Measurements from ENCODE around the gene SMARCD3. TPM values are rescaled to one million over a fixed set of nuclear protein-coding genes. Genes with fewer than 3 reads are reported as not detected.

The SMARCD3 gene
- total and polyA plus RNA-seq, 4 donors = 1.8 to 5.6 (median 2.1) TPM

DNA sequence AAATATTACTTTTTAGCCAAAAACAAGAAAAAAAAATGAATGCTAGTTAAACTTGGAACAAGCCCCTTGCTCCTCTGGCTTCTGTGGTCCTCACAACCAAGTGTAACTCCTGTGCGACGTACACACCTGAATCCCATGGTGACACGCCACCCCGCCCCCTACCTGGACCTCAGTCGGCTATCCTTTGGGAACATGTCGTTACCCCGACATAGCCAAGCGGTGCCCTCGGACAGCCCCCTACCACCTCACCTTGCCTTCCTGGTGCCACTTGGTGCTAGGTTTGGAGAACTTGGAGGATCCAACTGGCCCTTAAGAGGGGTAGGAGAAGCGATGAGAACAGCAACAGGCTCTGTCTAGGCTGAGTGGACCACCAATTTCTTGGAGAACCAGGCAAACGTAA, 12.0 kb upstream of the SMARCD3 start:
- Histone ChIP-seq H3K4me1 (ENCODE audit: control insufficient read depth in 4 of 4, insufficient read depth in 4 of 4, low read length in 3 of 4) (no peaks in the 10 kb centered on the region), H3K27me3 (ENCODE audit: control insufficient read depth in 4 of 4, insufficient read depth in 4 of 4, low read length in 3 of 4) (peaks cover 0 to 5% (median 2%) of the 10 kb centered on the region in 4 donors), H3K36me3 (ENCODE audit: control insufficient read depth in 4 of 4, insufficient read depth in 3 of 4, low read depth in 1 of 4, low read length in 3 of 4) (no peaks in the 10 kb centered on the region), H3K9me3 (ENCODE audit: control insufficient read depth in 4 of 4, low read length in 3 of 4) (no peaks in the 10 kb centered on the region), H3K9ac (ENCODE audit: low read depth in 1 of 2, low read length in 2 of 2) (no peak overlapping the region), H3K4me3 (ENCODE audit: low read depth in 1 of 3, low read length in 3 of 3) (no peak overlapping the region), H3K27ac (ENCODE audit: low read depth in 1 of 2, low read length in 2 of 2) (no peak overlapping the region)
- WGBS = 87% methylated on average over 11 of the region's 11 CpGs
- DNase-seq (ENCODE audit: low spot score) = no peak
- TF ChIP-seq, protein P1, sequence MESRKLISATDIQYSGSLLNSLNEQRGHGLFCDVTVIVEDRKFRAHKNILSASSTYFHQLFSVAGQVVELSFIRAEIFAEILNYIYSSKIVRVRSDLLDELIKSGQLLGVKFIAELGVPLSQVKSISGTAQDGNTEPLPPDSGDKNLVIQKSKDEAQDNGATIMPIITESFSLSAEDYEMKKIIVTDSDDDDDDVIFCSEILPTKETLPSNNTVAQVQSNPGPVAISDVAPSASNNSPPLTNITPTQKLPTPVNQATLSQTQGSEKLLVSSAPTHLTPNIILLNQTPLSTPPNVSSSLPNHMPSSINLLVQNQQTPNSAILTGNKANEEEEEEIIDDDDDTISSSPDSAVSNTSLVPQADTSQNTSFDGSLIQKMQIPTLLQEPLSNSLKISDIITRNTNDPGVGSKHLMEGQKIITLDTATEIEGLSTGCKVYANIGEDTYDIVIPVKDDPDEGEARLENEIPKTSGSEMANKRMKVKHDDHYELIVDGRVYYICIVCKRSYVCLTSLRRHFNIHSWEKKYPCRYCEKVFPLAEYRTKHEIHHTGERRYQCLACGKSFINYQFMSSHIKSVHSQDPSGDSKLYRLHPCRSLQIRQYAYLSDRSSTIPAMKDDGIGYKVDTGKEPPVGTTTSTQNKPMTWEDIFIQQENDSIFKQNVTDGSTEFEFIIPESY (IDR thresholded peaks at IDR 0.05) = no peak
- no peak for TF ChIP-seq RXRA (IDR thresholded peaks at IDR 0.05)
- no peak for TF ChIP-seq FOXA2 (IDR thresholded peaks at IDR 0.05)
- TF ChIP-seq CTCF (IDR thresholded peaks at IDR 0.05; ENCODE audit: low read depth, low read length, missing input control) = no peak
- no peak for TF ChIP-seq GABPA (IDR thresholded peaks at IDR 0.05 in 1 of 2, conservative IDR thresholded peaks at IDR 0.05 in 1 of 2)
- TF ChIP-seq YY1 (IDR thresholded peaks at IDR 0.05) = no peak
- TF ChIP-seq FOXA1 (IDR thresholded peaks at IDR 0.05) = no peak
- no peak for TF ChIP-seq SP1 (IDR thresholded peaks at IDR 0.05)

DNA sequence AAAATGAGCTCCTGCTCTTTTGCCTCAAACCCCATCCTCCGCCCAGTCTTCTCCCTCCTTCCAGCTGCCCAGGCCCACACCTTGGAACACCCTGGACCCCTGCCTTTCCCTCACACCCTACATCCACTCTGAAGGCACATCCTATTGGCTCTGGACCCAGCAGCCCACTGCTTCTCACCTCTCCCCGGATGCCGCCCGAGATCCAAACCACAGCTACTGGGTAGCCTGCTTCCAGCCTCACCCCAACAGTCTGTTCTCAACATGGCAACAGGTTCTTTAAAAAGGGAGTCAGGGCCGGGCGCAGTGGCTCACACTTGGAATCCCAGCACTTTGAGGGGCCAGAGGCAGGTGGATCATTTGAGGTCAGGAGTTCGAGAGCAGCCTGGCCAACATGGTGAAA, 9.5 kb upstream of the SMARCD3 start:
- H3K4me3 ChIP-seq (ENCODE audit: low read depth in 1 of 3, low read length in 3 of 3) = no peak overlapping the region
- DNase-seq (ENCODE audit: low spot score) = no peak
- peaks cover 0 to 8% (median 2%) of the 10 kb centered on the region in 4 donors for H3K27me3 ChIP-seq (ENCODE audit: control insufficient read depth in 4 of 4, insufficient read depth in 4 of 4, low read length in 3 of 4)
- no peak overlapping the region for H3K27ac ChIP-seq (ENCODE audit: low read depth in 1 of 2, low read length in 2 of 2)
- no peaks in the 10 kb centered on the region for H3K36me3 ChIP-seq (ENCODE audit: control insufficient read depth in 4 of 4, insufficient read depth in 3 of 4, low read depth in 1 of 4, low read length in 3 of 4)
- no peaks in the 10 kb centered on the region for H3K4me1 ChIP-seq (ENCODE audit: control insufficient read depth in 4 of 4, insufficient read depth in 4 of 4, low read length in 3 of 4)
- TF ChIP-seq YY1 (IDR thresholded peaks at IDR 0.05) (no peak), SP1 (IDR thresholded peaks at IDR 0.05) (no peak), HNF4A (conservative IDR thresholded peaks at IDR 0.05) (no peak), JUND (IDR thresholded peaks at IDR 0.05) (no peak), RXRA (IDR thresholded peaks at IDR 0.05) (no peak), GABPA (IDR thresholded peaks at IDR 0.05 in 1 of 2, conservative IDR thresholded peaks at IDR 0.05 in 1 of 2) (no peak), TAF1 (conservative IDR thresholded peaks at IDR 0.05) (no peak), FOXA1 (IDR thresholded peaks at IDR 0.05) (no peak), HNF4G (IDR thresholded peaks at IDR 0.05) (no peak), NR2F2 (IDR thresholded peaks at IDR 0.05) (no peak), FOXA2 (IDR thresholded peaks at IDR 0.05) (no peak), EGR1 (IDR thresholded peaks at IDR 0.05; ENCODE audit: low read depth in 2 of 2) (no peak)
- TF ChIP-seq, protein P2, sequence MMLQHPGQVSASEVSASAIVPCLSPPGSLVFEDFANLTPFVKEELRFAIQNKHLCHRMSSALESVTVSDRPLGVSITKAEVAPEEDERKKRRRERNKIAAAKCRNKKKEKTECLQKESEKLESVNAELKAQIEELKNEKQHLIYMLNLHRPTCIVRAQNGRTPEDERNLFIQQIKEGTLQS (IDR thresholded peaks at IDR 0.05) = no peak
- TF ChIP-seq, protein P1 (IDR thresholded peaks at IDR 0.05) = no peak
- TF ChIP-seq, protein P3, sequence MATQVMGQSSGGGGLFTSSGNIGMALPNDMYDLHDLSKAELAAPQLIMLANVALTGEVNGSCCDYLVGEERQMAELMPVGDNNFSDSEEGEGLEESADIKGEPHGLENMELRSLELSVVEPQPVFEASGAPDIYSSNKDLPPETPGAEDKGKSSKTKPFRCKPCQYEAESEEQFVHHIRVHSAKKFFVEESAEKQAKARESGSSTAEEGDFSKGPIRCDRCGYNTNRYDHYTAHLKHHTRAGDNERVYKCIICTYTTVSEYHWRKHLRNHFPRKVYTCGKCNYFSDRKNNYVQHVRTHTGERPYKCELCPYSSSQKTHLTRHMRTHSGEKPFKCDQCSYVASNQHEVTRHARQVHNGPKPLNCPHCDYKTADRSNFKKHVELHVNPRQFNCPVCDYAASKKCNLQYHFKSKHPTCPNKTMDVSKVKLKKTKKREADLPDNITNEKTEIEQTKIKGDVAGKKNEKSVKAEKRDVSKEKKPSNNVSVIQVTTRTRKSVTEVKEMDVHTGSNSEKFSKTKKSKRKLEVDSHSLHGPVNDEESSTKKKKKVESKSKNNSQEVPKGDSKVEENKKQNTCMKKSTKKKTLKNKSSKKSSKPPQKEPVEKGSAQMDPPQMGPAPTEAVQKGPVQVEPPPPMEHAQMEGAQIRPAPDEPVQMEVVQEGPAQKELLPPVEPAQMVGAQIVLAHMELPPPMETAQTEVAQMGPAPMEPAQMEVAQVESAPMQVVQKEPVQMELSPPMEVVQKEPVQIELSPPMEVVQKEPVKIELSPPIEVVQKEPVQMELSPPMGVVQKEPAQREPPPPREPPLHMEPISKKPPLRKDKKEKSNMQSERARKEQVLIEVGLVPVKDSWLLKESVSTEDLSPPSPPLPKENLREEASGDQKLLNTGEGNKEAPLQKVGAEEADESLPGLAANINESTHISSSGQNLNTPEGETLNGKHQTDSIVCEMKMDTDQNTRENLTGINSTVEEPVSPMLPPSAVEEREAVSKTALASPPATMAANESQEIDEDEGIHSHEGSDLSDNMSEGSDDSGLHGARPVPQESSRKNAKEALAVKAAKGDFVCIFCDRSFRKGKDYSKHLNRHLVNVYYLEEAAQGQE (IDR thresholded peaks at IDR 0.05) = no peak
- H3K9me3 ChIP-seq (ENCODE audit: control insufficient read depth in 4 of 4, low read length in 3 of 4) = no peaks in the 10 kb centered on the region
- no peak overlapping the region for H3K9ac ChIP-seq (ENCODE audit: low read depth in 1 of 2, low read length in 2 of 2)
- WGBS = 91% methylated on average over 7 of the region's 7 CpGs
